Panc1 (cell line): ENCODE measurements around the gene TBXA2R. TPM values are rescaled to one million over a fixed set of nuclear protein-coding genes. Genes with fewer than 3 reads are reported as not detected.

ENCODE experiments used
- ATAC-seq: fragments of 200-7000 bp; cut with Tn5 transposase; 2 replicates; pipeline ENCODE4 v1.9.1; 2020; ENCODE audit warnings: mild to moderate bottlenecking, moderate library complexity
- BruUV-seq: library from RNA; stranded (reverse); fragments of 400-500 nt; replicated peaks from 2 replicates; lab custom pipeline; 2021; lab: Mats Ljungman, UMichigan
- CTCF ChIA-PET: fragments of 300-600 bp; sonication (Branson Sonifier 250); formaldehyde crosslinking; loops from one replicate; lab custom pipeline; 2022; ENCODE audit warnings: antibody characterized with exemption; lab: Charles Lee
- POLR2A ChIA-PET: fragments of 300-600 bp; sonication (Branson Sonifier 250); formaldehyde crosslinking; loops from one replicate; lab custom pipeline; 2022; ENCODE audit warnings: antibody characterized with exemption; lab: Charles Lee
- DNase-seq: peaks from one replicate; pipeline ENCODE4 v3.0.0-alpha.2; 2010; ENCODE audit warnings: low read depth, low spot score
- H3K27ac ChIP-seq: 2 replicates; pipeline ENCODE4 v1.5.1; 2011; ENCODE audit warnings: mild to moderate bottlenecking, low read length, inconsistent platforms
- H3K27me3 ChIP-seq: fragments of 200-500 bp; sonication (Bioruptor generic); 2 replicates; pipeline ENCODE4 v1.6.0; 2014; ENCODE audit warnings: low read length, inconsistent platforms; ENCODE audit not compliant: control insufficient read depth, insufficient read depth
- H3K36me3 ChIP-seq: fragments of 200-500 bp; sonication (Bioruptor generic); 2 replicates; pipeline ENCODE4 v1.5.1; 2014; ENCODE audit warnings: inconsistent platforms, mild to moderate bottlenecking, low read length, moderate library complexity; ENCODE audit not compliant: control insufficient read depth, insufficient read depth
- H3K4me1 ChIP-seq: 2 replicates; pipeline ENCODE4 v1.5.1; 2011; ENCODE audit warnings: inconsistent platforms, mild to moderate bottlenecking, low read length, moderate library complexity; ENCODE audit not compliant: control insufficient read depth, insufficient read depth
- H3K4me3 ChIP-seq, 2 experiments: 2 replicates each; pipeline ENCODE4 v1.5.1; 2011 to 2012; ENCODE audit warnings: low read depth in 2 of 2, low read length in 2 of 2, mild to moderate bottlenecking in 2 of 2, inconsistent platforms in 1 of 2, moderate library complexity in 1 of 2
- H3K9me3 ChIP-seq: fragments of 200-500 bp; sonication (Bioruptor generic); 2 replicates; pipeline ENCODE4 v1.5.1; 2014; ENCODE audit warnings: low read depth, mild to moderate bottlenecking, inconsistent platforms, low read length, moderate library complexity; ENCODE audit not compliant: control insufficient read depth, insufficient read depth
- CTCF ChIP-seq: fragments of 450-650 bp; IDR thresholded peaks from 2 replicates; pipeline ENCODE4 v1.5.1; 2017; ENCODE audit warnings: mild to moderate bottlenecking
- POLR2AphosphoS5 ChIP-seq: IDR thresholded peaks from 2 replicates; pipeline ENCODE4 v1.6.1; 2012; ENCODE audit warnings: mild to moderate bottlenecking, low read depth, low read length, moderate library complexity
- REST ChIP-seq, 2 experiments: IDR thresholded peaks; 2 replicates each; pipeline ENCODE4 v1.6.1; 2011 to 2012; ENCODE audit warnings: low read depth in 2 of 2, control low read depth in 1 of 2, low read length in 1 of 2, mild to moderate bottlenecking in 1 of 2, moderate library complexity in 1 of 2; ENCODE audit not compliant: insufficient read depth in 1 of 2
- SIN3A ChIP-seq: IDR thresholded peaks from 2 replicates; pipeline ENCODE4 v1.6.1; 2012; ENCODE audit warnings: low read depth, mild to moderate bottlenecking, low read length, moderate library complexity, borderline replicate concordance; ENCODE audit not compliant: insufficient read depth
- TCF7L2 ChIP-seq: IDR thresholded peaks from 2 replicates; pipeline ENCODE4 v1.6.1; 2011; ENCODE audit warnings: mild to moderate bottlenecking, low read depth, low read length, inconsistent platforms
- in situ Hi-C: cut with HindIII; loops from 2 replicates; pipeline ENCODE4 v1.10.0; 2016; ENCODE audit warnings: low sequenced_read_pairs, low pct_unique_long_range_greater_than_20kb
- intact Hi-C: fragments of 100-400 bp; cut with micrococcal nuclease; formaldehyde crosslinking; loops from one replicate; pipeline ENCODE4 v1.10.0; 2022; ENCODE audit not compliant: unreplicated experiment
- total RNA-seq: library from RNA; stranded (reverse); gene quantifications from one replicate; pipeline ENCODE4 v1.2.1, GENCODE V29; 2021; ENCODE audit not compliant: unreplicated experiment

TBXA2R gene
- total RNA-seq, 1 experiment from 2014 or later: 5.2 TPM

- intact Hi-C loops (no loop called here), in situ Hi-C loops (no loop called here)
- Histone ChIP-seq H3K4me3 (peak overlapping the region; percentile 44 to 62), H3K27ac (no peak overlapping the region; the same call in 1 of the 2 replicates), H3K27me3 (no peaks in the 10 kb centered on the region), H3K9me3 (no peaks in the 10 kb centered on the region), H3K4me1 (peaks cover 39% of the 10 kb centered on the region), H3K36me3 (no peaks in the 10 kb centered on the region)
- ChIA-PET POLR2A (no interaction called here), CTCF (no interaction called here)
- BruUV-seq: no TSS peak
- TF ChIP-seq SIN3A: no peak
- TF ChIP-seq CTCF: no peak
- TF ChIP-seq TCF7L2: no peak
- TF ChIP-seq REST (IDR thresholded peaks at IDR 0.05; ENCODE audit: insufficient read depth in 1 of 2, low read depth in 2 of 2, low read length in 1 of 2): no peak
- TF ChIP-seq POLR2AphosphoS5: no peak
- DNase-seq (no peak), ATAC-seq (peak; percentile 62)
These were observed 443 bp downstream of the TBXA2R start for GRCh38 chr19:3606174-3606689.

- ChIA-PET POLR2A (no interaction called here), CTCF (no interaction called here)
- ATAC-seq (no peak), DNase-seq (no peak)
- Histone ChIP-seq H3K9me3 (no peaks in the 10 kb centered on the region), H3K27ac (no peak overlapping the region), H3K27me3 (no peaks in the 10 kb centered on the region), H3K4me1 (peaks cover 39% of the 10 kb centered on the region), H3K4me3 (peak overlapping the region; percentile 44 to 62), H3K36me3 (no peaks in the 10 kb centered on the region)
- in situ Hi-C loops (no loop called here), intact Hi-C loops (no loop called here)
- TF ChIP-seq SIN3A (no peak), REST (IDR thresholded peaks at IDR 0.05; ENCODE audit: insufficient read depth in 1 of 2, low read depth in 2 of 2, low read length in 1 of 2) (no peak), CTCF (no peak), POLR2AphosphoS5 (no peak), TCF7L2 (no peak)
- no TSS peak for BruUV-seq
These were observed 905 bp downstream of the TBXA2R start for GRCh38 chr19:3605770-3606169.
